B cell (primary cell): ENCODE data around the gene SIGLEC5. TPM values are rescaled to one million over a fixed set of nuclear protein-coding genes. Genes with fewer than 3 reads are reported as not detected.
A peak's percentile ranks its signal among the peaks of the same experiment; 100 is the strongest.

Experiments used
- ATAC-seq: fragments of 200-7000 bp; cut with Tn5 transposase; one replicate; pipeline ENCODE4 v1.10.0; 2021; ENCODE audit warnings: low read depth, mild to moderate bottlenecking, moderate number of reproducible peaks, moderate library complexity
- CTCF ChIA-PET: fragments of 350-600 bp; sonication (Branson Sonifier 250); formaldehyde crosslinking; loops from one replicate; lab custom pipeline; 2021; ENCODE audit warnings: antibody characterized with exemption, inconsistent platforms; lab: Charles Lee
- POLR2A ChIA-PET: fragments of 350-600 bp; sonication (Branson Sonifier 250); formaldehyde crosslinking; loops from one replicate; lab custom pipeline; 2021; ENCODE audit warnings: antibody characterized with exemption; lab: Charles Lee
- DNase-seq: peaks from one replicate; pipeline ENCODE4 v3.0.0; 2013
- H2AFZ ChIP-seq: 2 replicates; pipeline ENCODE4 v1.6.1; 2012; ENCODE audit warnings: mild to moderate bottlenecking, low read depth, low read length; ENCODE audit not compliant: insufficient read depth, poor library complexity, severe bottlenecking
- H3K27ac ChIP-seq, 2 donors: 1 replicate in 1 of 2; 2 replicates in 1 of 2; pipeline ENCODE4 v1.5.1; 2012 to 2013; ENCODE audit warnings: low read length in 2 of 2, mild to moderate bottlenecking in 2 of 2, moderate library complexity in 1 of 2
- H3K27me3 ChIP-seq, 4 experiments: fragments of 200-600 bp in 1 of 4; sonication (generic) in 1 of 4; replicated peaks in 1 of 4; 1 replicate in 2 of 4; 2 replicates in 2 of 4; pipeline versions ENCODE4 v1.6.1 to v1.7.0; 2013 to 2016; ENCODE audit warnings: low read length in 3 of 4, mild to moderate bottlenecking in 2 of 4, mixed read lengths in 1 of 4, moderate library complexity in 1 of 4; ENCODE audit not compliant: insufficient read depth in 4 of 4, control insufficient read depth in 3 of 4; ENCODE audit errors: control extremely low read depth in 1 of 4
- H3K36me3 ChIP-seq, 2 experiments: replicated peaks in 1 of 2; 1 replicate in 1 of 2; 2 replicates in 1 of 2; pipeline versions ENCODE4 v1.6.1 to v1.7.1; 2013; ENCODE audit warnings: low read length in 1 of 2; ENCODE audit not compliant: insufficient read depth in 2 of 2, control insufficient read depth in 1 of 2; ENCODE audit errors: control extremely low read depth in 1 of 2, extremely low read depth in 1 of 2
- H3K4me1 ChIP-seq, 2 donors: fragments of 200-600 bp in 1 of 2; sonication (generic) in 1 of 2; 1 replicate in 1 of 2; 2 replicates in 1 of 2; pipeline versions ENCODE4 v1.5.1 to v1.6.1; 2013 to 2017; ENCODE audit warnings: low read length in 2 of 2; ENCODE audit not compliant: control insufficient read depth in 2 of 2, insufficient read depth in 2 of 2
- H3K4me2 ChIP-seq: replicated peaks from 2 replicates; pipeline ENCODE3; 2012; ENCODE audit warnings: mild to moderate bottlenecking, low read depth, low read length; ENCODE audit not compliant: poor library complexity, severe bottlenecking
- H3K4me3 ChIP-seq, 5 experiments: fragments of 200-600 bp in 1 of 5; sonication (generic) in 1 of 5; 1 replicate in 3 of 5; 2 replicates in 2 of 5; pipeline versions ENCODE4 v1.5.1 to v1.7.0; 2011 to 2016; ENCODE audit warnings: low read length in 4 of 5, mild to moderate bottlenecking in 4 of 5, low read depth in 2 of 5, control low read depth in 1 of 5, moderate library complexity in 1 of 5; ENCODE audit not compliant: insufficient read depth in 1 of 5; ENCODE audit errors: control extremely low read depth in 1 of 5, extremely low read depth in 1 of 5
- H3K79me2 ChIP-seq: fragments of 200-600 bp; sonication (generic); one replicate; pipeline ENCODE4 v1.6.0; 2016; ENCODE audit warnings: low read length; ENCODE audit not compliant: control insufficient read depth, insufficient read depth
- H3K9ac ChIP-seq: fragments of 200-600 bp; sonication (generic); 2 replicates; pipeline ENCODE4 v1.6.1; 2017; ENCODE audit warnings: mild to moderate bottlenecking, low read length, moderate library complexity
- H3K9me3 ChIP-seq, 3 donors: one replicate each; pipeline versions ENCODE4 v1.6.1 to v1.7.1; 2013; ENCODE audit warnings: low read length in 2 of 3; ENCODE audit not compliant: control insufficient read depth in 2 of 3, insufficient read depth in 1 of 3; ENCODE audit errors: control extremely low read depth in 1 of 3
- H4K20me1 ChIP-seq: 2 replicates; pipeline ENCODE4 v1.6.0; 2012; ENCODE audit warnings: mild to moderate bottlenecking, low read length; ENCODE audit not compliant: insufficient read depth, control insufficient read depth, poor library complexity, severe bottlenecking
- H3K27ac Mint-ChIP-seq: one replicate; pipeline ENCODE4 v1.8.0; 2021; ENCODE audit warnings: mixed read lengths
- H3K27me3 Mint-ChIP-seq: one replicate; pipeline ENCODE4 v1.8.0; 2021; ENCODE audit warnings: mixed read lengths
- H3K4me1 Mint-ChIP-seq: one replicate; pipeline ENCODE4 v1.8.0; 2021; ENCODE audit warnings: mixed read lengths
- H3K4me3 Mint-ChIP-seq: one replicate; pipeline ENCODE4 v1.8.0; 2021; ENCODE audit warnings: mixed read lengths
- H3K9me3 Mint-ChIP-seq: one replicate; pipeline ENCODE4 v1.8.0; 2022; ENCODE audit warnings: mixed read lengths; ENCODE audit not compliant: insufficient read depth
- EZH2 ChIP-seq: IDR thresholded peaks from 2 replicates; pipeline ENCODE4 v1.6.1; 2012; ENCODE audit warnings: borderline replicate concordance, low read depth, mild to moderate bottlenecking, moderate library complexity, low read length; ENCODE audit not compliant: insufficient read depth, poor library complexity, severe bottlenecking
- WGBS: methylation state at CpG from one replicate; pipeline ENCODE4 v1.1.5; 2013; ENCODE audit warnings: missing lambda C conversion rate; ENCODE audit not compliant: insufficient coverage; 5-methylcytosine and 5-hydroxymethylcytosine counted together
- intact Hi-C: fragments of 100-400 bp; cut with micrococcal nuclease; formaldehyde crosslinking; loops from one replicate; pipeline ENCODE4 v1.10.0; 2022
- polyA plus RNA-seq: library from polyadenylated mRNA; depleted of rRNA; stranded (reverse); fragments of >200 nt; gene quantifications from 2 replicates; pipeline ENCODE4 v1.2.3, GENCODE V29; 2012
- total RNA-seq, 2 donors: library from RNA; stranded (reverse); fragments of 120-200 nt in 1 of 2; gene quantifications; 1 replicate in 1 of 2; 2 replicates in 1 of 2; pipeline versions ENCODE4 v1.2.3 to v1.2.4, GENCODE V29; 2013 to 2022
- TF ChIP-seq, protein P1 (sequence below): fragments of 200-600 bp; IDR thresholded peaks from one replicate; pipeline ENCODE4 v1.8.0; 2022; ENCODE audit warnings: antibody characterized with exemption, mild to moderate bottlenecking

SIGLEC5 gene
- total and polyA plus RNA-seq, 2 donors (not counting 1 experiment from before 2014, with no cell fraction given): 0.84 TPM; not detected in 1

- H3K9me3 Mint-ChIP-seq: no peaks in the 10 kb centered on the region
- Histone ChIP-seq H3K9ac (no peak overlapping the region), H4K20me1 (peaks cover 5% of the 10 kb centered on the region), H2AFZ (no peak overlapping the region), H3K27me3 (no peaks in the 10 kb centered on the region), H3K36me3 (peaks cover 0 to 43% of the 10 kb centered on the region in 2 experiments), H3K27ac (no peak overlapping the region), H3K4me2 (peak overlapping the region; percentile 31), H3K79me2 (peaks cover 19% of the 10 kb centered on the region), H3K9me3 (no peaks in the 10 kb centered on the region), H3K4me1 (peaks cover 24 to 36% of the 10 kb centered on the region in 2 donors), H3K4me3 (peak overlapping the region in 2 of 5 experiments; percentile 4 to 11)
- H3K27ac Mint-ChIP-seq: peak overlapping the region; percentile 59
- 92% methylated on average over 14 of the region's 14 CpGs for WGBS
- peak overlapping the region; percentile 72 for H3K4me3 Mint-ChIP-seq
- POLR2A ChIA-PET: no interaction called here
- CTCF ChIA-PET: interaction anchor here (0.7 to 2.0 kb wide), 3 partner anchors 29 to 153 kb away, joined by 3 to 6 read pairs (median 4); no protein-coding TSS in a partner anchor
- H3K27me3 Mint-ChIP-seq: no peaks in the 10 kb centered on the region
- TF ChIP-seq, protein P1, sequence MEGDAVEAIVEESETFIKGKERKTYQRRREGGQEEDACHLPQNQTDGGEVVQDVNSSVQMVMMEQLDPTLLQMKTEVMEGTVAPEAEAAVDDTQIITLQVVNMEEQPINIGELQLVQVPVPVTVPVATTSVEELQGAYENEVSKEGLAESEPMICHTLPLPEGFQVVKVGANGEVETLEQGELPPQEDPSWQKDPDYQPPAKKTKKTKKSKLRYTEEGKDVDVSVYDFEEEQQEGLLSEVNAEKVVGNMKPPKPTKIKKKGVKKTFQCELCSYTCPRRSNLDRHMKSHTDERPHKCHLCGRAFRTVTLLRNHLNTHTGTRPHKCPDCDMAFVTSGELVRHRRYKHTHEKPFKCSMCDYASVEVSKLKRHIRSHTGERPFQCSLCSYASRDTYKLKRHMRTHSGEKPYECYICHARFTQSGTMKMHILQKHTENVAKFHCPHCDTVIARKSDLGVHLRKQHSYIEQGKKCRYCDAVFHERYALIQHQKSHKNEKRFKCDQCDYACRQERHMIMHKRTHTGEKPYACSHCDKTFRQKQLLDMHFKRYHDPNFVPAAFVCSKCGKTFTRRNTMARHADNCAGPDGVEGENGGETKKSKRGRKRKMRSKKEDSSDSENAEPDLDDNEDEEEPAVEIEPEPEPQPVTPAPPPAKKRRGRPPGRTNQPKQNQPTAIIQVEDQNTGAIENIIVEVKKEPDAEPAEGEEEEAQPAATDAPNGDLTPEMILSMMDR: no peak
- peaks cover 30% of the 10 kb centered on the region for H3K4me1 Mint-ChIP-seq
- no peak for ATAC-seq
- intact Hi-C loops: no loop called here
- no peak for DNase-seq
Observed at GRCh38 chr19:51628153-51628939, 1.9 kb downstream of the SIGLEC5 start.

DNA sequence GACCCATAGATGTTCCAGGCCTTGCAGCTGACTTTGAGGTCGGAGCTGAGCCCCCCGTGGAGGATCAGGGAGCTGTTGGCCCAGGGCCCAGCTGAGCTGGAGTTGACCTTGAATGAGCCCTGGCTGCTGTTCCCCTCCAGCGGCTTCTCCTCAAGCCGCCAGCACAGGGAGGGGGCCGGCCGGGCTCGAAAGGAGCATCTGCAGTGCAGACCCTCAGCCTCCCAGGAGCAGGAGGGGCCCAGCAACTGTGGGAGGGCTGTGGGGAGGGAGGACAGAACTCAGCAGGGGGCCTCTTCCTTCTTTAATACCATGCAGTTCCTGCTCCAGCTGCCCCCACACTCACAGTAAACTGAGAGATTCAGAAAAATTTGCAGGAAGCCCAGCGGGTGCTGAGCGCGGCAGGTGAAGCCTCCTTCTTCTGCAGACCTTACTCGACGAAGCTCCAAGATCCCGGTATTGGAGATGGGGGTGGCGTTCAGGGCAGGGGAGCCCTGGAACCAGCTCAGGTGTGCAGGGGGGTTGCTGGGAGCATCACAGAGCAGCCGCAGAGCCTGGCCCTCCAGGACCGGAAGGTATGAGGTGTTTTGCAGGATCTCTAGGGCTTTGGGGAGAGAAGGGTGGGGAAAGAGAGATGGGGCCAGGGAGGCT, 2.6 kb downstream of the SIGLEC5 start:
- no peak for DNase-seq
- ChIA-PET CTCF (interaction anchor here (0.7 to 2.0 kb wide), 3 partner anchors 30 to 112 kb away, joined by 3 to 6 read pairs (median 4); no protein-coding TSS in a partner anchor), POLR2A (no interaction called here)
- Histone ChIP-seq H3K79me2 (peaks cover 19% of the 10 kb centered on the region), H3K27ac (no peak overlapping the region), H3K9ac (no peak overlapping the region), H3K4me3 (peak overlapping the region in 1 of 5 experiments; percentile 4), H3K9me3 (no peaks in the 10 kb centered on the region), H4K20me1 (peaks cover 5% of the 10 kb centered on the region), H2AFZ (no peak overlapping the region), H3K36me3 (peaks cover 0 to 49% of the 10 kb centered on the region in 2 experiments), H3K4me1 (peaks cover 24 to 36% of the 10 kb centered on the region in 2 donors), H3K4me2 (peak overlapping the region; percentile 31), H3K27me3 (no peaks in the 10 kb centered on the region)
- intact Hi-C loops: no loop called here
- Mint-ChIP-seq H3K4me3 (peak overlapping the region; percentile 72), H3K27me3 (no peaks in the 10 kb centered on the region), H3K9me3 (no peaks in the 10 kb centered on the region), H3K27ac (peak overlapping the region; percentile 74), H3K4me1 (peaks cover 30% of the 10 kb centered on the region)
- ATAC-seq: no peak
- WGBS: 97% methylated on average over 9 of the region's 16 CpGs
- TF ChIP-seq EZH2: no peak
- TF ChIP-seq, protein P1: no peak
